PC-9 (cell line): ENCODE data around the gene LDAH. TPM values are rescaled to one million over a fixed set of nuclear protein-coding genes. Genes with fewer than 3 reads are reported as not detected.

Experiments
- BruUV-seq: library from RNA; stranded (reverse); fragments of 400-500 nt; replicated peaks from 2 replicates; lab custom pipeline; 2021; lab: Mats Ljungman, UMichigan
- CTCF ChIA-PET: fragments of 300-600 bp; sonication (Branson Sonifier 250); formaldehyde crosslinking; loops from one replicate; lab custom pipeline; 2022; ENCODE audit warnings: antibody characterized with exemption; lab: Charles Lee
- POLR2A ChIA-PET: fragments of 300-600 bp; sonication (Branson Sonifier 250); formaldehyde crosslinking; loops from one replicate; lab custom pipeline; 2022; ENCODE audit warnings: antibody characterized with exemption; ENCODE audit not compliant: unreplicated experiment; lab: Charles Lee
- DNase-seq, 2 experiments: peaks; one replicate each; pipeline versions ENCODE4 v3.0.0 to v3.0.0-alpha.2; 2015 to 2022; ENCODE audit warnings: mixed read lengths in 1 of 2
- H2AFZ ChIP-seq: fragments of 200-600 bp; sonication (generic); 2 replicates; pipeline ENCODE4 v1.8.1; 2017; ENCODE audit warnings: antibody characterized with exemption
- H3F3A ChIP-seq: fragments of 200-600 bp; sonication (generic); 2 replicates; pipeline ENCODE4 v1.8.1; 2017; ENCODE audit warnings: antibody characterized with exemption, mild to moderate bottlenecking, low read depth; ENCODE audit not compliant: insufficient read depth
- H3K27ac ChIP-seq: fragments of 200-600 bp; sonication (generic); 2 replicates; pipeline ENCODE4 v1.6.1; 2016; ENCODE audit warnings: mixed run types
- H3K27me3 ChIP-seq: fragments of 200-600 bp; sonication (generic); 2 replicates; pipeline ENCODE4 v1.6.1; 2016; ENCODE audit warnings: low read depth, mixed run types; ENCODE audit not compliant: insufficient read depth
- H3K36me3 ChIP-seq: fragments of 200-600 bp; sonication (generic); 2 replicates; pipeline ENCODE4 v1.6.1; 2016; ENCODE audit warnings: low read depth, mixed run types
- H3K4me1 ChIP-seq: fragments of 200-600 bp; sonication (generic); replicated peaks from 2 replicates; pipeline ENCODE4 v1.6.1; 2016; ENCODE audit warnings: mixed run types; ENCODE audit not compliant: insufficient read depth
- H3K4me2 ChIP-seq: fragments of 200-600 bp; sonication (generic); 2 replicates; pipeline ENCODE4 v1.6.1; 2017; ENCODE audit warnings: mixed run types
- H3K4me3 ChIP-seq: fragments of 200-600 bp; sonication (generic); 2 replicates; pipeline ENCODE4 v1.6.1; 2016; ENCODE audit warnings: mixed run types
- H3K79me2 ChIP-seq: fragments of 200-600 bp; sonication (generic); 2 replicates; pipeline ENCODE4 v1.6.1; 2017; ENCODE audit warnings: low read depth, mixed run types
- H3K9me2 ChIP-seq: fragments of 200-600 bp; sonication (generic); 2 replicates; pipeline ENCODE4 v1.8.1; 2017; ENCODE audit warnings: mild to moderate bottlenecking; ENCODE audit not compliant: insufficient read depth
- H3K9me3 ChIP-seq: fragments of 200-600 bp; sonication (generic); 2 replicates; pipeline ENCODE4 v1.8.1; 2016; ENCODE audit warnings: low read depth; ENCODE audit not compliant: insufficient read depth
- H4K20me1 ChIP-seq: fragments of 200-600 bp; sonication (generic); 2 replicates; pipeline ENCODE4 v1.8.1; 2017; ENCODE audit not compliant: insufficient read depth
- CTCF ChIP-seq: fragments of 200-600 bp; sonication (generic); conservative IDR thresholded peaks from 2 replicates; pipeline ENCODE4 v1.6.1; 2017; ENCODE audit warnings: mixed run types, antibody characterized with exemption, mild to moderate bottlenecking, moderate library complexity
- EZH2 ChIP-seq: fragments of 200-600 bp; sonication (generic); IDR thresholded peaks from 2 replicates; pipeline ENCODE4 v1.8.0; 2017; ENCODE audit warnings: antibody characterized with exemption, low read depth
- intact Hi-C: fragments of 100-400 bp; cut with micrococcal nuclease; formaldehyde crosslinking; loops from one replicate; pipeline ENCODE4 v1.10.0; 2022; ENCODE audit not compliant: unreplicated experiment
- total RNA-seq: library from RNA; stranded (reverse); gene quantifications from 2 replicates; pipeline ENCODE4 v1.2.3, GENCODE V29; 2021

Gene LDAH
- total RNA-seq, 1 experiment from 2014 or later = 18.3 TPM

DNA sequence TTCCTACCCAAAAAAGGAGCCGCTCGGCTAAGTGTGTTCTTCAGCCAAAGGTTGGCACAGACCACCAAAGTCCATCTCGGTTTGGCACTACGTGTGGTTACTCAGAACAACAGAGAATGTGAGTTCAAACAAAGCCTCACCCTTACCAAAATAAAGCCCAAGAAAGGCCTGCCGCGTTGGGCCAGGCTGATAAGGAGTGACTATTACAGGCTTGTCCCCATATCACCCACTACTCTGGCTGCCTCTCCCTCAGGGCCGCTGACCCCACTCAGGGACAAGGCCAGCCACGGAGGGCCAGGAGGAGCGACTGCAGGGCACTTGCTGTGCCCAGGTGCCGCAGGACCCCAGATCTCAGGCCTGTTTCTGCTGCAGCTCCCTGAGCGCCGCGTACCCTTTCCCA, 185.8 kb downstream of the LDAH start:
- Histone ChIP-seq H3K4me1 (peaks cover 37% of the 10 kb centered on the region), H3K9me3 (no peaks in the 10 kb centered on the region), H2AFZ (no peak overlapping the region), H3K4me2 (no peak overlapping the region), H3K36me3 (no peaks in the 10 kb centered on the region), H3F3A (peaks cover 29% of the 10 kb centered on the region), H3K4me3 (no peak overlapping the region), H3K27me3 (no peaks in the 10 kb centered on the region), H3K9me2 (no peaks in the 10 kb centered on the region), H3K79me2 (no peaks in the 10 kb centered on the region), H3K27ac (no peak overlapping the region), H4K20me1 (no peaks in the 10 kb centered on the region)
- ChIA-PET POLR2A (no interaction called here), CTCF (no interaction called here)
- BruUV-seq = no TSS peak
- intact Hi-C loops = no loop called here
- TF ChIP-seq EZH2 = no peak
- no peak for TF ChIP-seq CTCF
- no peak for DNase-seq

GRCh38 chr2:20635675-20636584, 187.0 kb downstream of the LDAH start:
- Histone ChIP-seq H3F3A (peaks cover 29% of the 10 kb centered on the region), H3K9me3 (no peaks in the 10 kb centered on the region), H3K4me1 (peaks cover 37% of the 10 kb centered on the region), H3K9me2 (no peaks in the 10 kb centered on the region), H3K4me3 (no peak overlapping the region), H2AFZ (no peak overlapping the region), H3K79me2 (no peaks in the 10 kb centered on the region), H3K27ac (no peak overlapping the region), H3K36me3 (no peaks in the 10 kb centered on the region), H3K4me2 (peak overlapping the region; percentile 32), H3K27me3 (no peaks in the 10 kb centered on the region), H4K20me1 (no peaks in the 10 kb centered on the region)
- intact Hi-C loops = loop anchor here (1.0 kb wide), 3 partner anchors 193 to 240 kb away; no protein-coding TSS in a partner anchor
- POLR2A ChIA-PET = interaction anchor here (1.0 kb wide), 1 partner anchor 58 kb away, joined by 9 read pairs; no protein-coding TSS in a partner anchor
- peak; percentile 48 to 86 for DNase-seq
- TF ChIP-seq CTCF = peak; percentile 96
- no peak for TF ChIP-seq EZH2
- BruUV-seq = no TSS peak
- CTCF ChIA-PET = interaction anchor here (0.5 to 3.1 kb wide), 10 partner anchors 40 to 240 kb away, joined by 3 to 12 read pairs (median 6); partner anchors contain the start of gene RHOB

GRCh38 chr2:20635113-20635510, 187.8 kb downstream of the LDAH start:
- Histone ChIP-seq H3K4me3 (no peak overlapping the region), H3K4me2 (peak overlapping the region; percentile 70), H3K4me1 (peaks cover 37% of the 10 kb centered on the region), H3K9me3 (no peaks in the 10 kb centered on the region), H3K79me2 (no peaks in the 10 kb centered on the region), H3K27me3 (no peaks in the 10 kb centered on the region), H3K36me3 (no peaks in the 10 kb centered on the region), H3F3A (peaks cover 29% of the 10 kb centered on the region), H2AFZ (no peak overlapping the region), H4K20me1 (no peaks in the 10 kb centered on the region), H3K27ac (no peak overlapping the region), H3K9me2 (no peaks in the 10 kb centered on the region)
- TF ChIP-seq CTCF = no peak
- no peak for TF ChIP-seq EZH2
- no TSS peak for BruUV-seq
- ChIA-PET CTCF (interaction anchor here (0.7 to 3.1 kb wide), 6 partner anchors 16 to 223 kb away, joined by 3 to 12 read pairs (median 6); partner anchors contain the start of genes HS1BP3 and RHOB), POLR2A (interaction anchor here (0.7 to 2.4 kb wide), 3 partner anchors 57 to 188 kb away, joined by 8 to 52 read pairs (median 9); partner anchors contain the start of gene RHOB)
- DNase-seq = no peak
- intact Hi-C loops = loop anchor here (1.0 kb wide), 1 partner anchor 192 kb away; no protein-coding TSS in a partner anchor
